Keratinocyte (primary cell): ENCODE results near the gene TMTC4. TPM values are rescaled to one million over a fixed set of nuclear protein-coding genes. Genes with fewer than 3 reads are reported as not detected.

Experiments
- DNase-seq: peaks from one replicate; pipeline ENCODE4 v3.0.0-alpha.2; 2011; ENCODE audit warnings: low read depth, missing footprints, low spot score
- FAIRE-seq: peaks from 2 replicates; lab custom pipeline; 2011; peaks lifted over from hg19 to GRCh38; lab: Jason Lieb, UNC
- H2AFZ ChIP-seq: 2 replicates; pipeline ENCODE4 v1.6.0; 2012; ENCODE audit warnings: low read length, control low read depth, inconsistent platforms; ENCODE audit not compliant: control insufficient read depth
- H3K27ac ChIP-seq: 2 replicates; pipeline ENCODE4 v1.5.1; 2011; ENCODE audit warnings: low read length; ENCODE audit not compliant: control insufficient read depth, insufficient read depth
- H3K27me3 ChIP-seq: 3 replicates; pipeline ENCODE4 v1.6.0; 2011; ENCODE audit warnings: low read length; ENCODE audit not compliant: control insufficient read depth, insufficient read depth; ENCODE audit errors: extremely low read depth
- H3K36me3 ChIP-seq, 2 experiments: 2 replicates in 1 of 2; 3 replicates in 1 of 2; pipeline ENCODE4 v1.5.1; 2011; ENCODE audit warnings: low read length in 2 of 2, mild to moderate bottlenecking in 1 of 2; ENCODE audit not compliant: control insufficient read depth in 2 of 2, insufficient read depth in 2 of 2; ENCODE audit errors: extremely low read depth in 1 of 2
- H3K4me1 ChIP-seq: 3 replicates; pipeline ENCODE4 v1.5.1; 2011; ENCODE audit warnings: low read length; ENCODE audit not compliant: control insufficient read depth, insufficient read depth; ENCODE audit errors: extremely low read depth
- H3K4me2 ChIP-seq: 3 replicates; pipeline ENCODE4 v1.6.0; 2011; ENCODE audit warnings: low read depth, low read length; ENCODE audit not compliant: control insufficient read depth, insufficient read depth; ENCODE audit errors: extremely low read depth
- H3K4me3 ChIP-seq, 3 experiments: fragments of 200-600 bp in 1 of 3; sonication (generic) in 1 of 3; 2 replicates in 2 of 3; 3 replicates in 1 of 3; pipeline ENCODE4 v1.5.1; 2011 to 2016; ENCODE audit warnings: low read length in 3 of 3, mild to moderate bottlenecking in 3 of 3, control low read depth in 2 of 3, inconsistent platforms in 1 of 3, low read depth in 1 of 3, mixed read lengths in 1 of 3, mixed run types in 1 of 3, moderate library complexity in 1 of 3; ENCODE audit not compliant: control insufficient read depth in 2 of 3, insufficient read depth in 2 of 3; ENCODE audit errors: extremely low read depth in 1 of 3
- H3K79me2 ChIP-seq: 2 replicates; pipeline ENCODE4 v1.6.0; 2012; ENCODE audit warnings: low read length; ENCODE audit not compliant: control insufficient read depth, insufficient read depth
- H3K9ac ChIP-seq: 3 replicates; pipeline ENCODE4 v1.6.0; 2011; ENCODE audit warnings: low read length; ENCODE audit not compliant: control insufficient read depth, insufficient read depth; ENCODE audit errors: extremely low read depth
- H3K9me1 ChIP-seq: 3 replicates; pipeline ENCODE4 v1.6.0; 2011; ENCODE audit warnings: low read length; ENCODE audit not compliant: control insufficient read depth, insufficient read depth; ENCODE audit errors: extremely low read depth
- H3K9me3 ChIP-seq: 2 replicates; pipeline ENCODE4 v1.5.1; 2012; ENCODE audit warnings: low read depth, low read length; ENCODE audit not compliant: control insufficient read depth
- H4K20me1 ChIP-seq: 3 replicates; pipeline ENCODE4 v1.6.0; 2011; ENCODE audit warnings: low read length; ENCODE audit not compliant: control insufficient read depth, insufficient read depth; ENCODE audit errors: extremely low read depth
- EZH2 ChIP-seq: IDR thresholded peaks from one replicate; pipeline ENCODE4 v1.6.1; 2012; ENCODE audit warnings: inconsistent platforms, mild to moderate bottlenecking, low read length, moderate library complexity
- dilution Hi-C: fragments of 300-500 bp; cut with MboI; formaldehyde crosslinking; loops from one replicate; pipeline ENCODE4 v1.7.0; 2020; ENCODE audit warnings: low sequenced_read_pairs; ENCODE audit not compliant: extremely low pct_ligation_motif_present
- polyA plus RNA-seq, 5 experiments: library from polyadenylated mRNA; depleted of rRNA in 3 of 5; stranded (reverse) in 3 of 5; stranded (forward) in 1 of 5; unstranded in 1 of 5; fragments of >200 nt; gene quantifications; 1 replicate in 1 of 5; 2 replicates in 3 of 5; 3 replicates in 1 of 5; pipeline versions ENCODE4 v1.2.1 to v1.2.3, GENCODE V29; 2011 to 2012; ENCODE audit warnings: missing spikeins in 2 of 5, low read depth in 1 of 5, low replicate concordance in 1 of 5
- TF ChIP-seq, protein P1 (sequence below), 3 experiments: IDR thresholded peaks in 1 of 3; conservative IDR thresholded peaks in 1 of 3; optimal IDR thresholded peaks in 1 of 3; 2 replicates in 2 of 3; 3 replicates in 1 of 3; pipeline versions ENCODE3 to v1.5.1; 2011; ENCODE audit warnings: low read length in 3 of 3, mild to moderate bottlenecking in 3 of 3, moderate library complexity in 2 of 3, control low read depth in 1 of 3, inconsistent platforms in 1 of 3; ENCODE audit not compliant: insufficient read depth in 2 of 3; ENCODE audit errors: extremely low read depth in 1 of 3

The TMTC4 gene
- polyA plus RNA-seq, 1 donor (not counting 4 experiments of a cell fraction or from before 2014, with no cell fraction given), result 6.5 TPM

DNA sequence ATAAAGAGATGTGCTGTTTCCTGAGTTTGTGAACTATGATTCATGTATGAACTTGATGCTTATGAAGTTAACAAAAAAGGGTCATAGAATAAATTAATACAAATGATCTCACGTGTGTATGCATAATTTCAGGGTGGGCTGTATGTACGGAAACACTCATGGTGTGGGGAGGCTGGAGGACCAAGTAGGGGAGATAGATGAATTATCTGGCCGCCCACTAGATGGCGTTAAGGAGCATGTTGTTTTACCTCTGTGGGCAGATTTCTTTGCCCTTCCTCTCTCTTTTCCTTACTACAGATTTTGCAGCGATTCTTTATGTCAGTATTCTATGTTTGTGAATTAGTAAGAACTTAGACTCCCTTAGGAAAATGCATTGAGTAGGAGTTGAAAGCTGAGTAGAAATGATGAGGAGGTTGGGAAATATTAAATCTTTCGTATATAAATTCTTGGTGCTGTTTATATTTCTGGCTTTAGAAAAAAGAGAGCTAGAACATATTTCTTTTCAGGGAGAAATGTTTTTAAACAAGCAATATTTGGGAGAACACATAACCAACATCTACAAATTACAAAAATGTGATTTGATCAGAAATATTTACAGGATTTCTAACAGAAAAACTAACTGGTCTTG, 47.4 kb upstream of the TMTC4 start:
- H3K9me3 ChIP-seq, result no peaks in the 10 kb centered on the region
- H3K9ac ChIP-seq, result no peak overlapping the region
- H4K20me1 ChIP-seq, result no peaks in the 10 kb centered on the region
- H3K9me1 ChIP-seq, result no peaks in the 10 kb centered on the region
- H2AFZ ChIP-seq, result no peak overlapping the region
- H3K27me3 ChIP-seq, result no peaks in the 10 kb centered on the region
- no peaks in the 10 kb centered on the region for H3K36me3 ChIP-seq
- no peak overlapping the region for H3K27ac ChIP-seq
- TF ChIP-seq, protein P1, sequence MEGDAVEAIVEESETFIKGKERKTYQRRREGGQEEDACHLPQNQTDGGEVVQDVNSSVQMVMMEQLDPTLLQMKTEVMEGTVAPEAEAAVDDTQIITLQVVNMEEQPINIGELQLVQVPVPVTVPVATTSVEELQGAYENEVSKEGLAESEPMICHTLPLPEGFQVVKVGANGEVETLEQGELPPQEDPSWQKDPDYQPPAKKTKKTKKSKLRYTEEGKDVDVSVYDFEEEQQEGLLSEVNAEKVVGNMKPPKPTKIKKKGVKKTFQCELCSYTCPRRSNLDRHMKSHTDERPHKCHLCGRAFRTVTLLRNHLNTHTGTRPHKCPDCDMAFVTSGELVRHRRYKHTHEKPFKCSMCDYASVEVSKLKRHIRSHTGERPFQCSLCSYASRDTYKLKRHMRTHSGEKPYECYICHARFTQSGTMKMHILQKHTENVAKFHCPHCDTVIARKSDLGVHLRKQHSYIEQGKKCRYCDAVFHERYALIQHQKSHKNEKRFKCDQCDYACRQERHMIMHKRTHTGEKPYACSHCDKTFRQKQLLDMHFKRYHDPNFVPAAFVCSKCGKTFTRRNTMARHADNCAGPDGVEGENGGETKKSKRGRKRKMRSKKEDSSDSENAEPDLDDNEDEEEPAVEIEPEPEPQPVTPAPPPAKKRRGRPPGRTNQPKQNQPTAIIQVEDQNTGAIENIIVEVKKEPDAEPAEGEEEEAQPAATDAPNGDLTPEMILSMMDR (optimal IDR thresholded peaks at IDR 0.05 in 1 of 3, IDR thresholded peaks at IDR 0.05 in 1 of 3, conservative IDR thresholded peaks at IDR 0.05 in 1 of 3; ENCODE audit: extremely low read depth in 1 of 3, insufficient read depth in 2 of 3, low read length in 3 of 3), result peak; percentile 67 to 83 (median 73)
- TF ChIP-seq EZH2, result no peak
- H3K4me1 ChIP-seq, result no peaks in the 10 kb centered on the region
- DNase-seq, result no peak
- dilution Hi-C loops, result no loop called here
- no peak overlapping the region for H3K4me2 ChIP-seq
- H3K4me3 ChIP-seq, result no peak overlapping the region
- peak; percentile 23 for FAIRE-seq
- no peaks in the 10 kb centered on the region for H3K79me2 ChIP-seq

DNA sequence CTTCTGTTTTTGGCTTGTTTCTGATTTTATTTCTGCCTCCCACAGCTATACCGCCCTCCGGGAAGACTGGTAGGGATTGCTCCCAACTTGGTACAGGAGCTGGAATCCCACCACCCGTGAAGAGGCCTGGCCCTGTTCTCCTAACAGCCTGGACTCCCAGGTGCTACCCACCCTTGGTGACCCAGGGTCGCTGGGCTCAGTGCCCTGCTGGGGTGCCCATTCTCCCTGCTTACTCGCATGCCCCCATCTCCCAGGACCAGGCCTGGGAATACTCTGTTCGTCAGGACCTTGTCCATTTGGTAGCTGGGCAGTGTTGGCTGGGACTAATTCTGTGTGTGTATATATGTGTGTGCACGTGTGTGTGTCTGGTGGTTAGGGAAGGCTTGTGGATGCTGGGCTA, 41.0 kb upstream of the TMTC4 start:
- Histone ChIP-seq H3K79me2 (no peaks in the 10 kb centered on the region), H3K36me3 (no peaks in the 10 kb centered on the region), H3K9me3 (no peaks in the 10 kb centered on the region), H3K4me1 (no peaks in the 10 kb centered on the region), H3K4me2 (no peak overlapping the region), H2AFZ (no peak overlapping the region), H3K4me3 (no peak overlapping the region), H3K27ac (no peak overlapping the region), H4K20me1 (no peaks in the 10 kb centered on the region), H3K27me3 (no peaks in the 10 kb centered on the region), H3K9me1 (no peaks in the 10 kb centered on the region), H3K9ac (no peak overlapping the region)
- DNase-seq (no peak), FAIRE-seq (no peak)
- dilution Hi-C loops, result no loop called here
- TF ChIP-seq EZH2, result no peak
- TF ChIP-seq, protein P1 (optimal IDR thresholded peaks at IDR 0.05 in 1 of 3, IDR thresholded peaks at IDR 0.05 in 1 of 3, conservative IDR thresholded peaks at IDR 0.05 in 1 of 3; ENCODE audit: extremely low read depth in 1 of 3, insufficient read depth in 2 of 3, low read length in 3 of 3), result no peak
